BLaER1 (cell line): ENCODE results near the gene ZBED5.

Experiments
- H3K27ac ChIP-seq: shearing (Covaris generic); formaldehyde crosslinking; 2 replicates; pipeline ENCODE4 v1.8.1; 2022
- H3K27me3 ChIP-seq: shearing (Covaris generic); formaldehyde crosslinking; 2 replicates; pipeline ENCODE4 v1.8.1; 2022
- H3K36me3 ChIP-seq: shearing (Covaris generic); formaldehyde crosslinking; 2 replicates; pipeline ENCODE4 v1.8.1; 2022
- H3K4me1 ChIP-seq: shearing (Covaris generic); formaldehyde crosslinking; 2 replicates; pipeline ENCODE4 v1.8.1; 2022
- H3K4me2 ChIP-seq: shearing (Covaris generic); formaldehyde crosslinking; 2 replicates; pipeline ENCODE4 v1.8.1; 2022
- H3K4me3 ChIP-seq: shearing (Covaris generic); formaldehyde crosslinking; 2 replicates; pipeline ENCODE4 v1.8.1; 2022
- H3K9ac ChIP-seq: shearing (Covaris generic); formaldehyde crosslinking; 2 replicates; pipeline ENCODE4 v1.8.1; 2022
- H3K9me3 ChIP-seq: shearing (Covaris generic); formaldehyde crosslinking; 2 replicates; pipeline ENCODE4 v1.8.1; 2022
- H4K20me1 ChIP-seq: shearing (Covaris generic); formaldehyde crosslinking; 2 replicates; pipeline ENCODE4 v1.8.1; 2022
- Cebpa-rat ChIP-seq: shearing (Covaris generic); IDR thresholded peaks from 2 replicates; pipeline ENCODE4 v1.8.1; 2022

ZBED5 gene

GRCh38 chr11:10857709-10858438, at the start of gene ZBED5:
Gene ZBED5, minus strand, starts transcription at chr11:10858053. Its CDS starts 3,108 bp downstream, at chr11:10854945.
- Histone ChIP-seq H3K4me2 (peak within 1 kb of the TSS; percentile 87), H3K4me1 (peaks cover 31% of the 10 kb centered on the region), H3K4me3 (peak within 1 kb of the TSS; percentile 95), H3K36me3 (peaks cover 27% of the 10 kb centered on the region), H3K27me3 (no peaks in the 10 kb centered on the region), H3K9ac (peak within 1 kb of the TSS; percentile 95), H4K20me1 (no peaks in the 10 kb centered on the region), H3K9me3 (no peaks in the 10 kb centered on the region), H3K27ac (peak within 1 kb of the TSS; percentile 96)
- TF ChIP-seq Cebpa-rat: no peak

GRCh38 chr11:10906521-10906920, 48.7 kb upstream of the ZBED5 start:
- no peak overlapping the region for H3K4me3 ChIP-seq
- H3K9me3 ChIP-seq: no peaks in the 10 kb centered on the region
- H3K27ac ChIP-seq: no peak overlapping the region
- no peak overlapping the region for H3K4me2 ChIP-seq
- H4K20me1 ChIP-seq: no peaks in the 10 kb centered on the region
- no peak overlapping the region for H3K9ac ChIP-seq
- no peaks in the 10 kb centered on the region for H3K4me1 ChIP-seq
- no peak for TF ChIP-seq Cebpa-rat
- no peaks in the 10 kb centered on the region for H3K36me3 ChIP-seq
- H3K27me3 ChIP-seq: no peaks in the 10 kb centered on the region

- no peaks in the 10 kb centered on the region for H4K20me1 ChIP-seq
- H3K9ac ChIP-seq: no peak overlapping the region
- no peak overlapping the region for H3K4me3 ChIP-seq
- TF ChIP-seq Cebpa-rat: no peak
- H3K4me1 ChIP-seq: no peaks in the 10 kb centered on the region
- H3K27me3 ChIP-seq: no peaks in the 10 kb centered on the region
- H3K9me3 ChIP-seq: no peaks in the 10 kb centered on the region
- no peaks in the 10 kb centered on the region for H3K36me3 ChIP-seq
- H3K4me2 ChIP-seq: no peak overlapping the region
- H3K27ac ChIP-seq: no peak overlapping the region
Observed at GRCh38 chr11:10902301-10903063, 44.6 kb upstream of the ZBED5 start.

GRCh38 chr11:10900681-10901415, 43.0 kb upstream of the ZBED5 start:
- no peak overlapping the region for H3K4me2 ChIP-seq
- no peaks in the 10 kb centered on the region for H3K4me1 ChIP-seq
- no peaks in the 10 kb centered on the region for H4K20me1 ChIP-seq
- no peak overlapping the region for H3K4me3 ChIP-seq
- no peaks in the 10 kb centered on the region for H3K9me3 ChIP-seq
- H3K9ac ChIP-seq: no peak overlapping the region
- H3K27ac ChIP-seq: no peak overlapping the region
- H3K36me3 ChIP-seq: no peaks in the 10 kb centered on the region
- H3K27me3 ChIP-seq: no peaks in the 10 kb centered on the region
- no peak for TF ChIP-seq Cebpa-rat

GRCh38 chr11:10899121-10899830, 41.4 kb upstream of the ZBED5 start:
- no peak for TF ChIP-seq Cebpa-rat
- H3K9ac ChIP-seq: no peak overlapping the region
- no peak overlapping the region for H3K4me2 ChIP-seq
- H3K9me3 ChIP-seq: no peaks in the 10 kb centered on the region
- H4K20me1 ChIP-seq: no peaks in the 10 kb centered on the region
- H3K27me3 ChIP-seq: no peaks in the 10 kb centered on the region
- H3K4me3 ChIP-seq: no peak overlapping the region
- no peaks in the 10 kb centered on the region for H3K36me3 ChIP-seq
- H3K27ac ChIP-seq: no peak overlapping the region
- no peaks in the 10 kb centered on the region for H3K4me1 ChIP-seq

- H3K9ac ChIP-seq: no peak overlapping the region
- no peaks in the 10 kb centered on the region for H4K20me1 ChIP-seq
- H3K36me3 ChIP-seq: no peaks in the 10 kb centered on the region
- H3K27me3 ChIP-seq: no peaks in the 10 kb centered on the region
- TF ChIP-seq Cebpa-rat: no peak
- no peaks in the 10 kb centered on the region for H3K4me1 ChIP-seq
- no peak overlapping the region for H3K4me3 ChIP-seq
- no peaks in the 10 kb centered on the region for H3K9me3 ChIP-seq
- H3K4me2 ChIP-seq: no peak overlapping the region
- H3K27ac ChIP-seq: no peak overlapping the region
Observed at GRCh38 chr11:10898763-10899025, 40.8 kb upstream of the ZBED5 start.

GRCh38 chr11:10898003-10898762, 40.3 kb upstream of the ZBED5 start:
- Histone ChIP-seq H4K20me1 (no peaks in the 10 kb centered on the region), H3K4me3 (no peak overlapping the region), H3K27ac (no peak overlapping the region), H3K4me2 (no peak overlapping the region), H3K9me3 (no peaks in the 10 kb centered on the region), H3K36me3 (no peaks in the 10 kb centered on the region), H3K27me3 (no peaks in the 10 kb centered on the region), H3K4me1 (no peaks in the 10 kb centered on the region), H3K9ac (no peak overlapping the region)
- no peak for TF ChIP-seq Cebpa-rat

- Histone ChIP-seq H3K27ac (no peak overlapping the region), H3K36me3 (no peaks in the 10 kb centered on the region), H3K9ac (no peak overlapping the region), H3K4me3 (no peak overlapping the region), H4K20me1 (no peaks in the 10 kb centered on the region), H3K4me1 (no peaks in the 10 kb centered on the region), H3K27me3 (no peaks in the 10 kb centered on the region), H3K4me2 (no peak overlapping the region), H3K9me3 (no peaks in the 10 kb centered on the region)
- no peak for TF ChIP-seq Cebpa-rat
Observed at GRCh38 chr11:10897150-10897549, 39.3 kb upstream of the ZBED5 start.

GRCh38 chr11:10896493-10896892, 38.6 kb upstream of the ZBED5 start:
- no peak for TF ChIP-seq Cebpa-rat
- no peaks in the 10 kb centered on the region for H3K36me3 ChIP-seq
- H3K4me2 ChIP-seq: no peak overlapping the region
- H3K27ac ChIP-seq: no peak overlapping the region
- H3K27me3 ChIP-seq: no peaks in the 10 kb centered on the region
- H3K4me1 ChIP-seq: no peaks in the 10 kb centered on the region
- no peak overlapping the region for H3K4me3 ChIP-seq
- no peaks in the 10 kb centered on the region for H4K20me1 ChIP-seq
- H3K9ac ChIP-seq: no peak overlapping the region
- H3K9me3 ChIP-seq: no peaks in the 10 kb centered on the region
